Subcutaneous adipose tissue (tissue), 4 donors: ENCODE measurements around the gene PHF21B. TPM values are rescaled to one million over a fixed set of nuclear protein-coding genes. Genes with fewer than 3 reads are reported as not detected.

Experiments
- total RNA-seq, 4 donors: library from RNA; depleted of rRNA; stranded (reverse); fragments of >200 nt; gene quantifications; one replicate each; pipeline ENCODE4 v1.1.0, GENCODE V29; 2016
- TF ChIP-seq, protein P1 (sequence below): fragments of 450-650 bp; IDR thresholded peaks from one replicate; pipeline ENCODE4 v1.5.1; 2016; ENCODE audit warnings: low read depth, mild to moderate bottlenecking, control low read depth, antibody characterized with exemption, moderate library complexity

PHF21B gene
- total RNA-seq, 4 donors from 2014 or later: 0.16 TPM; not detected in 3

DNA sequence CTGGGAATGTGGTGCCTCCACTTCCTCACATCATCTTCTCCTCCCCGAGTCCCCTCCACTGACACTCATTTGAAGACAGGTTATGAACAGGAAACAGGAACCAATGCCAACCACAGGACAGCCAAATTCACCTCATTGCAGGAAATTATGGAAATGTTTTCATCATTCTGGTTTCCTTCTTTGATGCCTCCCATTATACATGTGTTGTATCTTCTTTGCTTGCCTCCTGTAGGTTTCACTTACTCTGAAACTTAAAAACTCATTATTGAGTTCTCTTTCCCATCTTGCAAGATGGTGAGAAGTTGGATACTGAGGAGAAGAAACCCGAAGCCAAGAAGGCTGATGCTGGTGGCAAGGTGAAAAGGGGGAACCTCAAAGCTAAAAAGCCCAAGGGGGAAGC lies 108.5 kb downstream of the PHF21B start:
- TF ChIP-seq, protein P1, sequence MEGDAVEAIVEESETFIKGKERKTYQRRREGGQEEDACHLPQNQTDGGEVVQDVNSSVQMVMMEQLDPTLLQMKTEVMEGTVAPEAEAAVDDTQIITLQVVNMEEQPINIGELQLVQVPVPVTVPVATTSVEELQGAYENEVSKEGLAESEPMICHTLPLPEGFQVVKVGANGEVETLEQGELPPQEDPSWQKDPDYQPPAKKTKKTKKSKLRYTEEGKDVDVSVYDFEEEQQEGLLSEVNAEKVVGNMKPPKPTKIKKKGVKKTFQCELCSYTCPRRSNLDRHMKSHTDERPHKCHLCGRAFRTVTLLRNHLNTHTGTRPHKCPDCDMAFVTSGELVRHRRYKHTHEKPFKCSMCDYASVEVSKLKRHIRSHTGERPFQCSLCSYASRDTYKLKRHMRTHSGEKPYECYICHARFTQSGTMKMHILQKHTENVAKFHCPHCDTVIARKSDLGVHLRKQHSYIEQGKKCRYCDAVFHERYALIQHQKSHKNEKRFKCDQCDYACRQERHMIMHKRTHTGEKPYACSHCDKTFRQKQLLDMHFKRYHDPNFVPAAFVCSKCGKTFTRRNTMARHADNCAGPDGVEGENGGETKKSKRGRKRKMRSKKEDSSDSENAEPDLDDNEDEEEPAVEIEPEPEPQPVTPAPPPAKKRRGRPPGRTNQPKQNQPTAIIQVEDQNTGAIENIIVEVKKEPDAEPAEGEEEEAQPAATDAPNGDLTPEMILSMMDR: no peak

DNA sequence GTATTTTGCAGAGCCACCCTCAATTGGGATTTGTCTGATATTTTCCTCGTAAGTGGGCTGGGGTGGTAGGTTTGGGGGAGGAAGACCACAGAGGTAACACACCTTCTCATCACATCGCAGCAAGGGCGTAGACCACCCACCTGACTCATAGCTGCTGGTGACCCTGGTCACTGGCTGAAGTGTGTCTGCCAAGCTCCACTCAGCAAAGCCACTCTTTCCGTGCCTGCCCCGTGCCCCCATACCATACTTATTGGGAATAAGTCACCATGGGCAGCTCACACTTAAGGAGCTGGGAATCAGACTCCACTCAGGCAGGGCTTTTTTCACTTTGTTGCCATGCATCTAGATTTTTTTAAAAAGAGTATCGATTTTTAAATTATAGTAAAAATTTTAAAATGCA lies 111.6 kb downstream of the PHF21B start:
- TF ChIP-seq, protein P1: no peak

DNA sequence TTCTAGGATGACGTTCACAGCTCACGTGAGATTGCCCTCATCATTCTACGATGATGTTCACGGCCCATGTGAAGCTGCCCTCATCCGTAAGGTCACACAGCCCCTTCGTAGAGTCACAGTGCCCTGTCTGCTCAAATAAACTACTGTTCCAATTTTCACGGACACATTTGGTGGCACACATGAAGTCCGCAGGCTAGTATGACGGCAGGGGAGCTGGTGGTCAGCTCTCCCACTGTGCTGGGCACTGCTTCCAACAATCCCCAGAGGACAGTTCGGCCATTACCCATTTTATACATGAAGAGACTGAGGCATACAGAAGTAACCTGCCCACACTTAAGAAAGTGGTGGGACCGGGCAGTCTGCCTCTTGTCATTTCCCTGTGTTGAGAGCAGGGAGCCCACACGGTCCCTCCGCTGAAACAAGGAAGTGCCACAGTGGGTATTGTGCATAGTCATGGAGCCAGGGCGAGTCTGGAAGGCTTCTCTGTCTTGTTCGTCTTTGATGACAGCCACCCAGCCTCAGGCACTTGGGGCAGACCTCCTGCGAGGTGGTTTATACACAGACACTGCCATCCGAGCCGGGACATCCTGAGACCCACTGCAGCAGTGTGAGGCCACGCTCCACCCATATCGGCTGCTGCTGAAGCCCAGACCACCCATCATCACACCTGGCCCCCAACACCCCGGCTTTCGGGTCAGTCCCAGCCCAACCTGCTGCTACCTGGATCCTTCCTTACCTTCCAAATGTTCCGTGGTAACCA lies 114.3 kb downstream of the PHF21B start:
- TF ChIP-seq, protein P1: no peak

DNA sequence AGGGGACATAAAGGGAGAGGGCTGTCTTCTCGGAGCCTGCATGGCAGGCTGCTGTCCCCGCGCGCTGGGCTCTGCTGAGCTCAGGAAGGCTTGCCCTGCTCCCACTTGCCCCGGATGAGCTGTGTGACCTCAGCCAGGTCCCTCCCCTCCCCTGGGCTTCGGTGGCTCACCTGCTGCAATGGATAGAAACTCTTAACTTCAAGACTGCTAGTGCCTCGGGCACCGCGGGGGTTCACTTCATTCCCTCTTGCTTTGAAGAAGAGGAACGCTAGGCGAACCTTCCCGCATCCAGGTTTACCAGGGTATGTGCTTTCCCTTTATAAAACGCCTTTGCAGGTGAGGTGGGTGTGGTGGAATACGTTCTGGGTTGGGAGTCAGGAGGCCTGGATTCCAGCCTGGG lies 115.0 kb downstream of the PHF21B start:
- TF ChIP-seq, protein P1: no peak

DNA sequence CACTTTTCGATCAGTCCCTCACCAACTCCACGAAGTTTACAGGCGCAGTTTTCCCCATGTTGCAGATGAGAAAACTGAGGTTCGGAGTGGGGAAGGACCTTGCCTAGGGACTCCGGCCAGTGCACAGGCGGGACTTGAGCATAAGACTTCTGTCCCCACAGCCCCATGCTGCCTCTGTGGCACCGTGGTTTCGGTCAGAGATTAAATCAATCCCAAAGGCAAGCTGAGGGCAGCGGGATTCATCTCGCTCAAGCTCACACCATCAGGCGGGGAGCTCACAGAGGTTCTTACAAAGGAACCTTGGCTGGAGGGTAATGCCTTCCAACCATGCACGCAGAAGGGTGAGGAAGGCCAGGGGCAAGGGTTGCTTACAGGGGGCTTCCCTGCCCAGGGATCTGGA lies 115.5 kb downstream of the PHF21B start:
- TF ChIP-seq, protein P1: no peak

DNA sequence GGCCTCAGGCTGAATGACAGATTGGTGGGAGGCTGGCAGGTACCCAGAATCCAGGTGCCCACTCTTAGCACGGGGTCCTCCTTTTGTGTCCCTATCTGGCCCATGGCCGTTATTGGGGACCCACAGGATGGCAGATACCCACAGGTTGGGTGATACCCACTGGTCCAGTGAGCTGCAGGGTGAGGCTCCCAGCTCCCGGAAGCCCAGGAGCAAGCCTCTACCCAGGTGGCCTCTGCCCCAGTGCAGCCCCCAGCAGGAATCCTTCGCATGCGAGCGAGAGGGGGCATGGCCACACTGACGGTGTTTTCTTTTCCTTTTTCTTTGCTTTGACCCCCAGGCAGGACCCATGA lies 116.1 kb downstream of the PHF21B start:
- TF ChIP-seq, protein P1: no peak

DNA sequence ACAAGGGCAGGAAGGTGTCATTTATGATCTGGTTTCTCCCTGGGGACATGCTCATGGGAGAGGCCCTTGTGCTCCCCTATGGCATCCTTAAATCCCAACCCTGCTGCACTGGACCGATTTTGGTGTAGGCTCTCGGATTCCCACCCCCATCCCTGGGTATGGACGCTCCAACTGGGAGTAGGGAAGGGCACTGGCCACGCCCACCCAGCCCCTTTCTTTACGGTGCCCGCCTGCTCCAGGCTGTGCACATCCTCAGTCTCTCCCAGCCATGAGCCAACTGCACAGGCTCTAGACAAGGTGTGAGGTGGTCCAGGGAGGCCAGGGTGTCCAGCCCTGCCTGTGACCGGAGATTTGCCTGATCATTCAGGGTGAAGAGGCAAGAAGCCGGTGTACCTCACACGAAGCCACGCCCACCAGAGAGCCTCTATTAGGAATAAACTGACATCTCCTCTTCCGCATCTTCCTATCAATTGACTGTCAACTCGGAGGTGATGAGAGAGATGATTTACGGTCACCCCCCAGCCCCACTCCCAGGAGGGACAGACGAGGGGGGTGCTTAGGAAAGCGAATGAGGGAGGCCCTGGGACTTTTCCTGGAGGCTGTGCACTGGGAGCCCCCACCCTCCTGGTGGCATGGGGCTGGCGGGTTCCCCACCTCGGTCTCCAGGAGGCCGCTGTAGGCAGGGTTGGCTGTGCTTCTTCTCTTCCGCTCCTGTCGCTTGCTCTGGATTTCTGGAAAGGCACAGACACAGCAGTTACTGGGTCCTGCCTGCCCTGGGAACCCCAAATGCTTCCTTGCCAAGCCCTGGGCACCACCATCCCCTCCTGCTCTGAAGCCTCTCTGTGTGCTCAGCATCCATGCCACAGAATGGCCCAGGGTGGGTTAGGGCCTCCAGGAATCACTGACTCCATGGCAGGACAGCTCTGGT lies 116.7 kb downstream of the PHF21B start:
- TF ChIP-seq, protein P1: no peak
